Heart left ventricle (tissue), 13 donors: Measurements from ENCODE around the gene EIF3M.

Experiments
- CTCF ChIP-seq, 12 donors: fragments of 200-600 bp; sonication (generic) in 4 of 12; IDR thresholded peaks; one replicate each; pipeline versions ENCODE4 v1.5.0 to v1.8.0; 2018 to 2022; ENCODE audit warnings: antibody characterized with exemption in 12 of 12, mild to moderate bottlenecking in 5 of 12
- POLR2A ChIP-seq, 2 donors: fragments of 450-650 bp; IDR thresholded peaks; one replicate each; pipeline ENCODE4 v1.6.1; 2017; ENCODE audit warnings: antibody characterized with exemption in 2 of 2, mild to moderate bottlenecking in 2 of 2, moderate library complexity in 2 of 2
- donor health status: ischemic (EF 13 %, LVEDD 7.1; RV severe dilation, severe dysfunction).
- donor health status: DM: no; HTN: yes; CAD: no.
- donor health status: DM: no; HTN: no; CAD: no.
- donor health status: ischemic (EF 25% LVEDD 6.9; RV normal size, moderate dysfunction).
- donor health status: ischemic (EF 25% LVEDD 5.7; RV mildly dilated, moderate dysfunction).
- donor health status: ischemic (EF 35%, LVEDD 5.7; RV mildly dilated, moderate dysfunction).
- donor health status: nonischemic (EF 11% LVEDD 7.7; RV severe dilation, severe dysfunction).
- donor health status: DM: yes; HTN: yes; CAD: no.
- donor health status: PGD.
- donor health status: ischemic (EF 29% LVEDD 5.4; RV normal size, mild dysfunction).
- donor health status: nonischemic (EF 23%, LVEDD 6.1; RV moderate dilation, normal function).

DNA sequence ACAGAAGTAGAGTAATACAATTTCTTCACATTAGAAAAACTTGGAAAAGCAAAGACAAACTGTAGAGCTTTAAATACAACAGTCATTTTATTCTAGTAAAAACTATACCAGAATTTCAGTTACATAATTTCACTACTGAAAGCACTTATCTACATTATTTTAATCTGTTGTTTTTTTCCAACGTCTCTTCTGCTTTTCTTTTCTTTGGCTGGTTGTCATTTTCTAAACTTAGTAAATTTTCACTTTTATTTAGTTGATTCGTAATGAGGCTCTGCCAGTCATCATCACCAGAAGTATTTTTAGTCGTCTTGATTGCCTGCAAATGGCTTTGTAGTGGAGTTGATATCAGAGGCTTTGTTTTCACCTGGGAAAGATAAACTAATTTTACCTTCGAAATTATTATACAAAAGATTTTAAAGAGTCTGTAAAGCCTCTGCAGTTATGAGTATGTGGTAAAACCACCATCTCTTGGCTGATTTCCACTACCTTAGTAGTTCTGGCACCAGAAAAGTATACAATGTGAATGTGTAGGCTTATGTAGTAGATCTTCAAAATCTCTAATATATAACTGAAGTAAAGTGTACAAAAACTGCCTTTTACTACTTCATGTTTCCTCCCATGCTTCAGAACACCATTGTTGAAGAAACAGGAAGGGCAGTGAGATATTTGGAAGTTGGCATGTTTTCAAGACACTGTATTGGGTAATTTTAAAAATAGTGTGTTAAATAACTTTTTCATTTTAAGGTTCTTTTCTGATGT lies 19.2 kb downstream of the EIF3M start:
- TF ChIP-seq CTCF (IDR thresholded peaks at IDR 0.05) (no peak), POLR2A (IDR thresholded peaks at IDR 0.05) (no peak)
